ENCODE data around the gene PHLDB3.
"Not testable (repeated sequence)": the region's sequence is repeated elsewhere in the genome, so short reads cannot be mapped to it uniquely, and the experiment has no call there.

The PHLDB3 gene

DNA sequence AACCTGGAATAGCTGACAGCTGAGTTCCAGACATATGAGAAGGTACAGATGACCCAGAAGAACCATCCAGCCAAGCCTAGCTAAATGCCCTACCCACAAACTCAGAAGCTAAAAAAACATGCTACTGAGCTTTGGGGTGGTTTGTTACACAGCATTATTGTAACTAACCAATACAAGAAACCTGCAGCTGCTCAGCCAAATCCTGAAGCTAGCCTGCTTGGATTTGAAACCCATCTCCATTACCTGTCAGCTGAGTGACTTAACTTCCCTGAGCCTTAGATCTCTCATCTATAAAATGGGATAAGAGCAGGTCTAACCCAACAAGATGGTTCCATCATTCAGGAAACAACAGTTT, 64.9 kb downstream of the PHLDB3 start:
- peaks cover 37% of the 10 kb centered on the region for H3K4me1 Mint-ChIP-seq (ENCODE audit: low read depth)
- H3K36me3 Mint-ChIP-seq (ENCODE audit: low read depth), result peaks cover 7% of the 10 kb centered on the region
- no peaks in the 10 kb centered on the region for H3K9me3 Mint-ChIP-seq
- no peaks in the 10 kb centered on the region for H3K27me3 Mint-ChIP-seq (ENCODE audit: low read depth)
- H3K27ac Mint-ChIP-seq, result peak overlapping the region; percentile 89
- no peak overlapping the region for H3K4me3 Mint-ChIP-seq

DNA sequence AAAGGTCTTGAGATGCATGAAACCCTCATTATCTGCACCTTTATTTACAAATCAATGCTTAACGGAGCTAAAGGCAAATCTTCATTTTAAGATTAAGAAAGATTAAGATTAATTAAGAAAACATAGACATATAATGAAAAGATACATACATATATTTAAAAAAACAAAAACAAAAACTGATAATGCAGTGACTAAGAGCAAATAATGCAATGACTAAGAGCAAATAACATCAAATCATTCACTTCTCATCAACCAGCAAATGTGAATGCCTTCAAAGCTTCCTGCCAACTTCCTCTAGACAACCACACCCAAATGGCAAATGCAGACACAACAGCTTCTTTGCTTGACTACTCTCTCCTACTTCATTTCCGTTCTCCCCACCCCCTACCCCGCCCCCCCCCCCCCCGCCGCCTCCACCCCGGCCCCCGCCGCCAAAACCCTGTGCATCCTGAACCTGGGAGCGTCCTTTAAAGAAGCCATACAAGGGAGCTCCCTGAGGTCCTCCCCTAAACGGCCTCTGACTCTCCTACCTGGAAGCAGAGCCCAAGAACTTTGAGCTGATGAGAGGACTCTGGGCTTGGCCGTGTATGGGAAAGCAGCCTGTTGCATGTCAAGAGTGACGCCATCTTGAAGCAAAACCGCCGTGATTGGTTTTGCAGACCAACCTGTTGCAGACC, 65.4 kb downstream of the PHLDB3 start:
- Mint-ChIP-seq H3K36me3 (ENCODE audit: low read depth) (peaks cover 7% of the 10 kb centered on the region), H3K27ac (peak overlapping the region; percentile 89), H3K27me3 (ENCODE audit: low read depth) (no peaks in the 10 kb centered on the region), H3K9me3 (no peaks in the 10 kb centered on the region), H3K4me3 (peak overlapping the region; percentile 33), H3K4me1 (ENCODE audit: low read depth) (peaks cover 35% of the 10 kb centered on the region)

DNA sequence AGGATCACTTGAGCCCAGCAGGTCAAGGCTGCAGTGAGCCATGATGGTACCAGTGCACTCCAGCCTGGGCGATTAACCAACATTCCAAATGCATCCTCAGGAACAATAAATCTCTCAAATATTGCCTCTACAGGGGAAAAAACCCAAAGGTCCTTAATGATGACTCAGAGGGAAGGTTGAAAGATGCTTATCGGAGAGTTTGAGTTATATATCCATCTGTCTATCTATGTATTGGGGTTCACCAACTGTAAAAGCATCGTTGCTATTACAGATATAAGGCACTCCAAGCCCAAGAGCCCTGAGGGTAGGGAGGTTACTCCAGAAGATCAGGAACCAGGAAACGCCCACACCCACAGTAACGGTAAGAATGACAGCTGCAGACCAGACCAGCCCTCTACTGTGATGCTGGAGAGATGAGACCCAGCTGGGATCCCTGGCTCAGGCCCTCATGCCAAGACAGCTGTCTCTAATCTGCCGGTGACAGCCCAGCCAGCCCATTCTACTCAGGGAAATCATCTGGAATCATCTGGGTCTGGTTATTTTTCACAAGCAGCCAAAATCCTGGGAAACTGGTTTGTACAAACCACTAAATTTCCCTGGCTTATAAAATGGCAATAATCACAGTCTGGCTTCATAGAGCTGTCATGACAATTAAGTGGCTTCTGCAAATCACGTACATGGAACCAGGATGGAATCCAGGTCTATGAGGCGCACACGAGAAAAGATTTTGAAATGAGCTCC, 66.1 kb downstream of the PHLDB3 start:
- Mint-ChIP-seq H3K4me3 (peak overlapping the region; percentile 33), H3K27me3 (ENCODE audit: low read depth) (no peaks in the 10 kb centered on the region), H3K4me1 (ENCODE audit: low read depth) (peaks cover 32% of the 10 kb centered on the region), H3K9me3 (no peaks in the 10 kb centered on the region), H3K36me3 (ENCODE audit: low read depth) (peaks cover 7% of the 10 kb centered on the region), H3K27ac (peak overlapping the region; percentile 89)

DNA sequence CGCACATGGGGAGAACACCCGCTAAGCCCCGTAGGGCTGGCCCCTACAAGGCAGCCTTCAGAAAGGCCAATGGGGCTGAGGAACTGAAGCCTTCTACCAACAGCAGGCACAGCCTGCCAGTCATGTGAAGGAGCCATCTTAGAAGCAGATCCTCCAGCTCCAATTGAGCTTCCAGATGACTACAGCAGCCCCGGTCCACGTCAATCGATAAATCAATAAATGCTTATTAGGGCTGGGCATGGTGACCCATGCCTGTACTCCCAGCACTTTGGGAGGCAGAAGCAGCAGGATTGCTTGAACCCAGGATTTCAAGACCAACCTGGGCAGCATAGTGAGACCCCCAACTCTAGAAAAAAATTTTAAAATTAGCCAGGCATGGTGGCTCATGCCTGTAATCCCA, 66.8 kb downstream of the PHLDB3 start:
- peaks cover 4% of the 10 kb centered on the region for H3K27me3 Mint-ChIP-seq (ENCODE audit: low read depth)
- H3K9me3 Mint-ChIP-seq, result no peaks in the 10 kb centered on the region
- peaks cover 38% of the 10 kb centered on the region for H3K4me1 Mint-ChIP-seq (ENCODE audit: low read depth)
- H3K4me3 Mint-ChIP-seq, result no peak overlapping the region
- peaks cover 7% of the 10 kb centered on the region for H3K36me3 Mint-ChIP-seq (ENCODE audit: low read depth)
- H3K27ac Mint-ChIP-seq, result peak overlapping the region; percentile 27

DNA sequence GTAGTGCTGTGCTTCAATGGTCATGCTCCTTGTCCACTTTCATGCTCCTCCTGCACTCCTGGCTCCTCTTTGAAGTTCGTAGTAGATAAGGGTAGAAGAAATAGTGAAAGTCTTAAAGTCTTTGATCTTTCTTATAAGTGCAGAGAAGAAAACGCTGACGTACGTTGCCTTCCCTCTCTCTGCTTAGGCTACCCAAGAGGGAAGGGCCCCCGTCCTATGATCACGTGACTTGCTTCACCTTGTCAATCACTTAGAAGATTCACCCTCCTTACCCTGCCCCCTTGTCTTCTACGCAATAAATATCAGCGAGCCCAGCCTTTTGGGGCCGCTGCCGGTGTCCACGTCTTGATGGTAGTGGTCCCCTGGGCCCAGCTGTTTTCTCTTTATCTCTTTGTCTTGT, 67.3 kb downstream of the PHLDB3 start:
- not testable (repeated sequence) for H3K9me3 Mint-ChIP-seq; H3K36me3 Mint-ChIP-seq (ENCODE audit: low read depth); H3K4me3 Mint-ChIP-seq; H3K27me3 Mint-ChIP-seq (ENCODE audit: low read depth)
- Mint-ChIP-seq H3K4me1 (ENCODE audit: low read depth) (peaks cover 41% of the 10 kb centered on the region), H3K27ac (peak overlapping the region; percentile 27)

DNA sequence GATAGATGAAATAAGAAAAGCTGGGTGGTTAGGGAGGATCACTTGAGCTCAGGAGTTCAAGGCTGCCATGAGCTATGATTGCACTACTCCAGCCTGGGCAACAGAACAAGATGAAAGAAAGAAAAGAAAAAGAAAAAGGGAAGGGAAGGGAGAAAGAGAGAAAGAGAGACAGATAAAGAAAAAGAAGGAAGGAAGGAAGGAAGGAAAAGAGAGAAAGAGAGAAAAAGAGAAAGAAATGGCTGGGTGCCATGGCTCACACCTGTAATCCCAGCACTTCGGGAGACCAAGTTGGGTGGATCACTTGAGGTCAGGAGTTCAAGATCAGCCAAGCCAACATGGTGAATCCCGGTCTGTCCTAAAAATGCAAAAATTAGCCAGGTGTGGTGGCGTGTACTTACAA, 68.8 kb downstream of the PHLDB3 start:
- peaks cover 4% of the 10 kb centered on the region for H3K27me3 Mint-ChIP-seq (ENCODE audit: low read depth)
- peak overlapping the region; percentile 25 for H3K4me3 Mint-ChIP-seq
- H3K36me3 Mint-ChIP-seq (ENCODE audit: low read depth), result peaks cover 7% of the 10 kb centered on the region
- no peak overlapping the region for H3K27ac Mint-ChIP-seq
- H3K4me1 Mint-ChIP-seq (ENCODE audit: low read depth), result peaks cover 41% of the 10 kb centered on the region
- no peaks in the 10 kb centered on the region for H3K9me3 Mint-ChIP-seq

DNA sequence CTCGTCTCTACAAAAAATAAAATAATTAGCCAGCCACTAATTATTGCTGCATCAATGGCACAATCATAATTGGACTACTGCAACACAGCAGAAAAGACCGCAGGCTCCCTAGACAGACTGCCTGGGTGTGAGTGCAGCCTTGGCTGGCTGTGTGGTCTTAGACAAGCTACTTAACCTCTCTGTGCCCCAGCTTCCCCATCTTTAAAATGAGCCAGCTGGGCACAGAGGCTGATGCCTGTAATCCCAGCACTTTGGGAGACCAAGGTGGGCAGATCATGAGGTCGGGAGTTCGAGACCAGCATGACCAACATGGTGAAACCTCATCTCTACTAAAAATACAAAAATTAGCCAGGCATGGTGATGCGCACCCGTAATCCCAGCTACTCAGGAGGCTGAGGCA, 70.9 kb downstream of the PHLDB3 start:
- H3K4me3 Mint-ChIP-seq, result no peak overlapping the region

DNA sequence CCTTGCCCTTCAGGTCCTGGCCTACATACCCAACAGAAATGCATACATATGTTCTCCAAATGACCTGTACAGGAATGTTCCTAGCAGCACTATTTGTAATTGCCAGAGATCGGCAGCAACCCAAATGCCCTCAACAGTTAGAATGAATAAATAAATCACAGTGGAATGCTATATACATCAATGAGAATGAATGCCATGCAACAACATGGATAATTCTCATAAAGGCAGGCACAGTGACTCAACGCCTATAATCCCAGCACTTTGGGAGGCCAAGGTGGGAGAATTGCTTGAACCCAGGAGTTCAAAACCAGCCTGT, 71.2 kb downstream of the PHLDB3 start:
- Mint-ChIP-seq H3K27ac (no peak overlapping the region), H3K4me3 (no peak overlapping the region), H3K9me3 (no peaks in the 10 kb centered on the region), H3K36me3 (ENCODE audit: low read depth) (peaks cover 7% of the 10 kb centered on the region), H3K4me1 (ENCODE audit: low read depth) (peaks cover 41% of the 10 kb centered on the region), H3K27me3 (ENCODE audit: low read depth) (peaks cover 4% of the 10 kb centered on the region)

More for the DNA sequence above, 70.9 kb downstream of the PHLDB3 start:
- Mint-ChIP-seq H3K36me3 (ENCODE audit: low read depth) (peaks cover 7% of the 10 kb centered on the region), H3K4me1 (ENCODE audit: low read depth) (peaks cover 44% of the 10 kb centered on the region), H3K27me3 (ENCODE audit: low read depth) (peaks cover 4% of the 10 kb centered on the region), H3K27ac (no peak overlapping the region), H3K9me3 (no peaks in the 10 kb centered on the region)

DNA sequence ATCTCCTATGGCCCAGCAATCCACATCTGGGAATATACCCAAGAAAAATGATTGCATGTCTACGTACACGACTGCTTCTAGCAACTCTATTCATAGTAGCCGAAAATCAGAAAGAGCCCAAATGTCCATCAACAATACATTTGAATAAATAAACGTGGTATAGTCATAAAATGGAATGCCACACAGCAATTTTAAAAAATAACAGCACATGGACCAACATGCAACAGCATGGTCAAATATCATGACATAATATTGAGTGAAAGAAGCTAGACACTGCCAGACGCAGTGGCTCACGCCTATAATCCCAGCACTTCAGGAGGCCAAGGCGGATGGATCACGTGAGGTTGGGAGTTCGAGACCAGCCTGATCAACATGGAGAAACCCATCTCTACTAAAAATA, 73.6 kb downstream of the PHLDB3 start:
- Mint-ChIP-seq H3K27me3 (ENCODE audit: low read depth) (peaks cover 4% of the 10 kb centered on the region), H3K4me1 (ENCODE audit: low read depth) (peaks cover 27% of the 10 kb centered on the region), H3K9me3 (no peaks in the 10 kb centered on the region), H3K36me3 (ENCODE audit: low read depth) (no peaks in the 10 kb centered on the region), H3K27ac (no peak overlapping the region), H3K4me3 (no peak overlapping the region)

DNA sequence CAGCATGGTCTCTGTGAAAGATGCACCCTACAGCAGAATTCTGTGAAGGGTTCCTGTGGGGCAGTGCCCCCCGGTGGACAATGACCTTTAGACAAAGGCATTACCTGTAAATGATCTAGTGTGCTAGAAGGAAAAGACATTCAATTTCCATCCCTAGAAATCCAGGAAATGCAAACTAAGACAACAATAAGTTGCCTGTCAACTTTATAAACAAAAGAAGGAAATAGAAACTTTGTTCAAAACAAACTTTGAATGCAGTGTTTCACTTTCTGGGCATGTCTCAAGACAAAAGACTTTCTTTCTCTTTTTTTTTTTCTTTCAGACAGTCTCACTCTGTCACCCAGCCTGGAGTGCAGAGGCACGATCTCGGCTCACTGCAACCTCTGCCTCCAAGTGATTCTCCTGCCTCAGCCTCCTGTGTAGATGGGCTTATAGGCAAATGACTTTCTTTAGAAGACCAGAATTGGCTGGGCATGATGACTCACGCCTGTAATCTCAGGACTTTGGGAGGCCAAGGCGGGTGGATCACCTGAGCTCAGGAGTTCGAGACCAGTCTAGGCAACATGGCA, 74.3 kb downstream of the PHLDB3 start:
- H3K4me1 Mint-ChIP-seq (ENCODE audit: low read depth), result peaks cover 28% of the 10 kb centered on the region
- H3K27ac Mint-ChIP-seq, result peak overlapping the region; percentile 71
- H3K4me3 Mint-ChIP-seq, result no peak overlapping the region
- H3K36me3 Mint-ChIP-seq (ENCODE audit: low read depth), result no peaks in the 10 kb centered on the region
- H3K27me3 Mint-ChIP-seq (ENCODE audit: low read depth), result peaks cover 4% of the 10 kb centered on the region
- no peaks in the 10 kb centered on the region for H3K9me3 Mint-ChIP-seq

DNA sequence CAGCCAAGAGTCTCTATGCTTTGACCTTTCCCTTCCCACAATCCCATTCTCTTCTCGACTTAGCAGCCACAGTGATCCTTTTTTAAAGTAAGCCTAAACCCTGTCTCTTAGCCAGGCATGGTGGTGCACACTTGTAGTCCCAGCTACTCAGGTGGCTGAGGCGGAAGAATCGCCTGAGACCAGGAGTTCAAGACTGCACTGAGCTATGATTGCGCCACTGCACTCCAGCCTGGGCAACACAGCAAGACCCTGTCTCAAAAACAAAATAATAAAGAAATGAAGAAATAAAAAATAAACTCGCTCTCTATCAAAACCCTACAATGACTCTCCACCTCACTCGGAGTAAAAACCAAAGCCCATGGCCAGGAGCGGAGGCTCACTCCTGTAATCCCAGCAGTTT, 75.2 kb downstream of the PHLDB3 start:
- Mint-ChIP-seq H3K36me3 (ENCODE audit: low read depth) (no peaks in the 10 kb centered on the region), H3K4me1 (ENCODE audit: low read depth) (peaks cover 28% of the 10 kb centered on the region), H3K27ac (peak overlapping the region; percentile 16), H3K9me3 (no peaks in the 10 kb centered on the region), H3K4me3 (no peak overlapping the region), H3K27me3 (ENCODE audit: low read depth) (peaks cover 7% of the 10 kb centered on the region)

DNA sequence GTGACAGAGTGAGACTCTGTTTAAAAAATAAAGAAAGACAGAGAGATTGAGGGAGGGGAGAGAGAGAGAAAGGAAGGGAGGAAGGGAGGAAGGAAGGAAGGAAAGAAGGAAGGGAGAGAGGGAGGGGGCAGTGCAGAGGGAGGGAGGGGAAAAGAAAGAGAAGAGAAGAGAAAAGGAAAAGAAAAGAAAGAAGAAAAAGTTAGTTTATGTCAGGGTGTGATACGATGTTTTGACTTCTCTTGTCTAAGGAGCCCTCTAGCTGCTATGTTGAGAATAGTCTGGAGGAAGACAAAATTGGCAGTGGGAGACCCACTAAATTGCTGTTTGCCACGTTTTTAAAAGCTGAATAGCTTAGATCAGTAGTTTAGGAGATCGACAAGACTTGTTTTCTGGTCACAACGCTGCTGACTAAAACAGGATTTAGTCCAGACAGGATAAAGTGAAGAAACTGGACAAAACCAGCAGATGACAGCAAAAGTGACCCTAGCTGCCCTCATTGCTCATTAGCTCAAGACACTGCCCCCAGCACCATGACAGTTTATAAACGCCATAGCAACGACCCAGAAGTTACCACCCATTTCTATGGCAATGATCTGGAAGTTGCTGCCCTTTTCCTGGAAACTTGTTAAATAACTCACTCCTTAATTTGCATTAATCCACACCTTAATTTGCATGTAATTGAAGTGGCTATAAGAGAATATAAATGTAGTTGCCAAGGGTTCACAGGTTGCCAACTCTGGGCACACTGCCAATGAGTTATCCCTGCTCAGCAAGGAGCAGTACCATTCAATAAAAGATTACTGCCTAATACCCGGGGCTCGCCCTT, 78.8 kb downstream of the PHLDB3 start:
- H3K4me1 Mint-ChIP-seq (ENCODE audit: low read depth), result peaks cover 16% of the 10 kb centered on the region
- H3K9me3 Mint-ChIP-seq, result no peaks in the 10 kb centered on the region
- H3K36me3 Mint-ChIP-seq (ENCODE audit: low read depth), result no peaks in the 10 kb centered on the region
- H3K27me3 Mint-ChIP-seq (ENCODE audit: low read depth), result peaks cover 3% of the 10 kb centered on the region
- H3K27ac Mint-ChIP-seq, result no peak overlapping the region
- H3K4me3 Mint-ChIP-seq, result no peak overlapping the region

All from T-helper 1 cell treated with Interleukin-12 subunit alpha and Interleukin-12 subunit beta and Interleukin-4 antibody, amounts not matched to agents 30 μg/mL and 1 μg/mL, for 36 hours (primary cell).